GM21423 (cell line): ENCODE results near the gene GSKIP.

Source experiments
- ATAC-seq: cut with Tn5 transposase; IDR thresholded peaks from one replicate; pipeline ENCODE4 v1.9.1; 2021; ENCODE audit warnings: mild to moderate bottlenecking, moderate library complexity; ENCODE audit not compliant: unreplicated experiment

Gene GSKIP

GRCh38 chr14:96416292-96416691, 53.0 kb downstream of the GSKIP start:
- ATAC-seq, result no peak

DNA sequence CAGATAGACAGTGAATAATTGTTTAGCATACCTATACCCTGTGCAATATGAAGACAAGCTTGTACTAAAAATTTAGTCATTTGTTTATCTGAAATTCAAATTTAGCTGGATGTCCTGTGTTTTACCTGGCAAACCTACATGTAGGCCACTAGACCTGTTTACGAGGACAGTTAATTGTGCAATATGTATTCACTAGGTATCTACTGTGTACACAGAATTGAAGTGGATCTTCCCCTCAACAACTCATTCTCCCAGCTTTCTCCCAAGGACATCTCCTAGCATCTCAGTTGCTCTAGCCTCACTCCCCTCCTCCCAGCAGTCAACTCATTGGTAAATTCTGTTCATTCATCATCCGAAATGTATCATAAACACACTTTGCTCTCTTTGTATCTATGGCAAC, 53.9 kb downstream of the GSKIP start:
- ATAC-seq, result no peak

- ATAC-seq, result no peak
Measured at GRCh38 chr14:96418075-96418474, 54.7 kb downstream of the GSKIP start.

DNA sequence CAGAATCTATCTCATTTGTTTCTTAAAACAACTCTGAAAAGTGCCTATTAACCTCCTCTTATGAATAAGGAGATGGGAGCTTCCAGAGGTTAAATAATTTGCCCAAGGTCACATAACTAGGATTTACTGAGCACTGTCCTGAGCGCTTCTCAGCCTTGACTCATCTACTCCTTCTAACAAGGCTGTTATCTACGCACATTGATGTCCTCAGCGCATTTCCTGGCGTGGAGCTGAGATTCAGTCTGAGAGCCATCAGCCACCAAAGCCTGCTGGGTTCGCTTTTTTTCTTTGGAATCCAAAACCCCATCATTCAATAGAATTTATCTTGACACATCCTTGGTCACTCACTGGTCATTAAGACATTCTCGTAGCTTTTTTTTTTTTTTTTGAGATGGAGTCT, 57.9 kb downstream of the GSKIP start:
- ATAC-seq, result no peak

DNA sequence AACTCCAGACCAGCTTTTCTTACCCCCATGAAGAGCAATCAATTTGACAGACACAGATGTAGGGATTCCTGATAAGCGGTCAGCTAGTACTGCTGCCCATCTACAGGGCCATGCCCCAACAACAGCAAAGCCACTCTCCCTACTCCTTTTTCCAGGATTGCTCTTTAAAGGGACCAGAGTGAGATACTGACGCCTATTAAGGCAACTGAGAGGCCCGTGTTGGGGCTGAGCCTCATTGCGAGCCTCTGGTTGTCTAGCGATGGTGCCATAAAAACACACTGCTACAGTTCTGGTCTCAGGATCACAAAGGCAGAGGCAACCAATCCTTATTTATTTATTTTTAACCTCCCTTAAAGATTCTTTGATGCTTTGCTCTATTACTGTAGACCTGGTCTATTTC, 59.7 kb downstream of the GSKIP start:
- no peak for ATAC-seq

GRCh38 chr14:96423446-96424108, 60.3 kb downstream of the GSKIP start:
- no peak for ATAC-seq

DNA sequence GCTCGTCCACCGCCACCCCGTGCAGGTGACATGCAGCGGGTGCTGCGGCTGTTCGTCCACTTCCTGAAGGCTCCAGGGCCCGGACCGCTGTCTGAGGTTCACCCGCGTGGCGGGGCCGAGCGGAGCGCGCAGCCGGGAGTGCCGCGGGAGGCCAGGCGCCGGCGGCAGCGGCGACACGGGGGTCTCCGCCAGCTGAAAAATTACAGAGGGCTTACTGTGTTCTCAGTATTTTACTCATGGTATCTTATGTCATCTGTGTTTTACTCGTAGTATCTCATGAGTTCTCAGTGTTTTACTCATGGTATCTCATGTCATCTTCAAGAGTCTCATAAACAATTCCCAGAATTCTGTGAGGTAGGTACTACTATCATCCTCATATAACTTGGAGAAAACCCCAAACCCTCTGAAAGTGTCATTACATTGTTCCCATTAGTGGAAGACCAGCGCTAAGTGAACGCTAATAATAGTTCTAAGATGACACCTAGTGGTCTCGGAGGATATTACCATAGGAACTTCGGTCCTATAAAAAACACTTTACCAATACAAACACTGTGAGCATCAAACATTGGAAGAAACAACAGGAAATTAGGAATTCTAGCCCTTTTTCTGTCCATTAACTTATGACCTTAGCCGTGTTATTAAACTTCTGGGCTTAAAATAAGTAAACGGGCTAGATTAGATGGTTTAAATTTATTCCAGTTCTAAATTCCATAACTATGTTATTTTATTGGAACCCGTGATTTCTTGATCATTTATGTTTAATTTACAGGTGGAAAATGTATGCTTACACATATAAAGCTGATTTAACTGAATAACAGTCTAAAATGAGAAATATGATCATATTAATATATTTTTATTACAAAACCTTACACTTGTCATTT, 61.0 kb downstream of the GSKIP start:
- ATAC-seq, result peak; percentile 78

DNA sequence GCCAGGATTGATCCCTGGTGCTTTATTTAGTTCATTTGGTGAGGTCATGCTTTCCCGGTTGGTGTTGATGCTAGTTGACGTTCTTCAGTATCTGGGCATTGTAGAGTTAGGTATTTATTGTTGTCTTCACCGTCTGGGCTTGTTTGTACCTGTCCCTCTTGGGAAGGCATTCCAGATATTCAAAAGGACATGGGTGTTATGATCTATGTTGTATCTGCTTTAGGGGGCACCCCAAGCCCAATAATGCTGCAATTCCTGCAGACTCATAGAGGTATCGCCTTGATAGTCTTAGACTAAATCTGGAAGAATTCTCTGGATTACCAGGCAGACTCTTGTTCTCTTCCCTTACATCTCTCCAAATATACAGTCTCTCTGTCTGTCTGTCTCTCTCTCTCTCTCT, 70.7 kb downstream of the GSKIP start:
- ATAC-seq, result no peak
